ENCODE measurements around the gene WDR70. TPM values are rescaled to one million over a fixed set of nuclear protein-coding genes. Genes with fewer than 3 reads are reported as not detected.

Gene WDR70
- total and polyA plus RNA-seq, 2 of the 8 experiments (the other 6 are each of a cell fraction or from before 2014, with no cell fraction given): 10.6 to 37.4 TPM

- Histone ChIP-seq H4K20me1 (replicated peaks in 1 of 2; ENCODE audit: control insufficient read depth in 1 of 2, insufficient read depth in 2 of 2, low read length in 2 of 2) (no peaks in the 10 kb centered on the region), H2AK5ac (ENCODE audit: low read depth, low read length) (no peak overlapping the region), H2BK120ac (replicated peaks; ENCODE audit: low read depth, low read length) (no peak overlapping the region), H3K79me2 (ENCODE audit: control insufficient read depth in 1 of 2, insufficient read depth in 2 of 2, low read length in 2 of 2) (no peaks in the 10 kb centered on the region), H3K27ac (ENCODE audit: low read depth, low read length) (no peak overlapping the region), H3K14ac (ENCODE audit: insufficient read length) (no peak overlapping the region), H2BK20ac (ENCODE audit: low read length) (no peak overlapping the region), H3K23me2 (ENCODE audit: low read depth, low read length) (no peaks in the 10 kb centered on the region), H2BK5ac (ENCODE audit: low read depth, low read length) (no peak overlapping the region), H3K9me3 (ENCODE audit: insufficient read depth in 2 of 2, low read depth in 1 of 2, low read length in 1 of 2) (peaks cover 6 to 8% of the 10 kb centered on the region in 2 experiments), H4K8ac (ENCODE audit: extremely low read depth, insufficient read depth, low read length) (no peak overlapping the region), H3K4me1 (replicated peaks in 1 of 4; ENCODE audit: control insufficient read depth in 3 of 4, insufficient read depth in 4 of 4, low read length in 3 of 4) (no peaks in the 10 kb centered on the region), H3K18ac (ENCODE audit: extremely low read depth, low read length) (no peak overlapping the region), H3K4me3 (ENCODE audit: extremely low read depth in 1 of 4, insufficient read depth in 2 of 4, low read depth in 3 of 4, low read length in 4 of 4) (no peak overlapping the region), H4K91ac (replicated peaks; ENCODE audit: insufficient read length, low read length) (no peak overlapping the region), H3K4me2 (ENCODE audit: insufficient read depth in 1 of 2, low read depth in 2 of 2, low read length in 2 of 2) (no peak overlapping the region), H2AFZ (ENCODE audit: low read length) (no peak overlapping the region), H3K36me3 (ENCODE audit: control insufficient read depth in 2 of 4, insufficient read depth in 4 of 4, low read length in 3 of 4) (no peaks in the 10 kb centered on the region), H3K23ac (ENCODE audit: insufficient read length) (no peak overlapping the region), H4K5ac (ENCODE audit: insufficient read length, low read depth, low read length) (no peak overlapping the region), H3K56ac (replicated peaks; ENCODE audit: insufficient read length, low read depth, low read length) (no peak overlapping the region), H2BK12ac (ENCODE audit: low read depth, low read length) (no peak overlapping the region), H3K4ac (replicated peaks; ENCODE audit: insufficient read length, low read depth, low read length) (no peak overlapping the region), H3K9ac (replicated peaks in 1 of 4; ENCODE audit: extremely low read depth in 1 of 4, low read depth in 3 of 4, low read length in 3 of 4) (no peak overlapping the region), H3K79me1 (ENCODE audit: low read depth, low read length) (no peaks in the 10 kb centered on the region), H2BK15ac (ENCODE audit: low read length) (no peak overlapping the region), H3K27me3 (replicated peaks in 1 of 4; ENCODE audit: control insufficient read depth in 3 of 4, extremely low read depth in 1 of 4, insufficient read depth in 3 of 4, low read length in 3 of 4) (no peaks in the 10 kb centered on the region)
- FAIRE-seq: no peak
- TF ChIP-seq NRF1 (IDR thresholded peaks at IDR 0.05; ENCODE audit: low read depth, low read length): no peak
- TF ChIP-seq TEAD4 (IDR thresholded peaks at IDR 0.05; ENCODE audit: low read depth, low read length): no peak
- TF ChIP-seq CBX8 (IDR thresholded peaks at IDR 0.05; ENCODE audit: borderline replicate concordance, low read depth, low read length): no peak
- no peak for TF ChIP-seq KDM1A (IDR thresholded peaks at IDR 0.05; ENCODE audit: borderline replicate concordance, low read length)
- no peak for TF ChIP-seq MAFK (IDR thresholded peaks at IDR 0.05; ENCODE audit: low read depth, low read length)
- TF ChIP-seq, protein P1, sequence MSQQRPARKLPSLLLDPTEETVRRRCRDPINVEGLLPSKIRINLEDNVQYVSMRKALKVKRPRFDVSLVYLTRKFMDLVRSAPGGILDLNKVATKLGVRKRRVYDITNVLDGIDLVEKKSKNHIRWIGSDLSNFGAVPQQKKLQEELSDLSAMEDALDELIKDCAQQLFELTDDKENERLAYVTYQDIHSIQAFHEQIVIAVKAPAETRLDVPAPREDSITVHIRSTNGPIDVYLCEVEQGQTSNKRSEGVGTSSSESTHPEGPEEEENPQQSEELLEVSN (IDR thresholded peaks at IDR 0.05): no peak
- TF ChIP-seq TCF12 (IDR thresholded peaks at IDR 0.05; ENCODE audit: low read depth, low read length): no peak
- no peak for TF ChIP-seq CHD1 (IDR thresholded peaks at IDR 0.05; ENCODE audit: low read depth, low read length)
- no peak for TF ChIP-seq PHF8 (conservative IDR thresholded peaks at IDR 0.05; ENCODE audit: low read depth, low read length)
- TF ChIP-seq CTBP2 (IDR thresholded peaks at IDR 0.05; ENCODE audit: borderline replicate concordance, insufficient read depth, insufficient read length, low read length): no peak
- no peak for TF ChIP-seq GABPA (IDR thresholded peaks at IDR 0.05; ENCODE audit: borderline replicate concordance, insufficient read depth, low read length)
- CTCF ChIA-PET (ENCODE audit: partially characterized antibody): interaction anchor here (0.6 kb wide), 1 partner anchor 120 kb away, joined by 3 read pairs; no protein-coding TSS in a partner anchor
- 80% methylated on average over 2 of the region's 2 CpGs; no CpG with 5 or more reads in 1 of the 2 experiments for whole genome bisulfite sequencing, 2 experiments (ENCODE audit: extremely low coverage in 1 of 2, insufficient coverage in 1 of 2, insufficient read length in 1 of 2, insufficient replicate concordance in 2 of 2, low coverage in 1 of 2, low lambda C conversion rate in 2 of 2, missing lambda C conversion rate in 1 of 2)
- no peak for DNase-seq (ENCODE audit: low read depth in 1 of 2, low spot score in 2 of 2)
- POLR2A ChIA-PET (ENCODE audit: partially characterized antibody): no interaction called here
These were observed 410.9 kb downstream of the WDR70 start for GRCh38 chr5:37789991-37790390.
